SK-N-SH (cell line): ENCODE measurements around the gene TMOD3. TPM values are rescaled to one million over a fixed set of nuclear protein-coding genes. Genes with fewer than 3 reads are reported as not detected.

Experiments used
- CTCF ChIA-PET: fragments of 300-600, 350-600 bp; formaldehyde crosslinking; extraction: SDS; loops from one replicate; lab custom pipeline; 2021; lab: Yijun Ruan, JAX
- POLR2A ChIA-PET: fragments of 350-600 bp; sonication (Branson Sonifier 250); formaldehyde crosslinking; extraction: SDS; loops from one replicate; lab custom pipeline; 2020; ENCODE audit warnings: antibody characterized with exemption, inconsistent platforms; lab: Yijun Ruan, JAX
- DNase-seq: peaks from one replicate; pipeline ENCODE4 v3.0.0; 2012
- H2AFZ ChIP-seq: fragments of 200-600 bp; sonication (generic); 2 replicates; pipeline ENCODE4 v1.8.1; 2016; ENCODE audit warnings: antibody characterized with exemption, mild to moderate bottlenecking, low read depth
- H3F3A ChIP-seq: fragments of 200-600 bp; sonication (generic); replicated peaks from 2 replicates; pipeline ENCODE3; 2016; ENCODE audit warnings: antibody characterized with exemption, mild to moderate bottlenecking; ENCODE audit not compliant: insufficient read depth
- H3K27ac ChIP-seq, 2 experiments: fragments of 200-500 bp in 1 of 2; fragments of 200-600 bp in 1 of 2; sonication (Bioruptor generic) in 1 of 2; sonication (generic), shearing (Covaris generic) in 1 of 2; 2 replicates each; pipeline versions ENCODE4 v1.5.1 to v1.6.1; 2014 to 2016; ENCODE audit warnings: low read depth in 2 of 2, inconsistent platforms in 1 of 2, low read length in 1 of 2, mild to moderate bottlenecking in 1 of 2, mixed read lengths in 1 of 2
- H3K27me3 ChIP-seq: fragments of 200-600 bp; sonication (generic), shearing (Covaris generic); 2 replicates; pipeline ENCODE4 v1.6.1; 2016; ENCODE audit warnings: mixed run types; ENCODE audit not compliant: insufficient read depth
- H3K36me3 ChIP-seq, 2 experiments: fragments of 200-500 bp in 1 of 2; fragments of 200-600 bp in 1 of 2; sonication (Bioruptor generic) in 1 of 2; sonication (generic) in 1 of 2; replicated peaks in 1 of 2; 2 replicates each; pipeline versions ENCODE3 to v1.5.1; 2014 to 2016; ENCODE audit warnings: low read length in 1 of 2, mild to moderate bottlenecking in 1 of 2; ENCODE audit not compliant: insufficient read depth in 2 of 2, control insufficient read depth in 1 of 2
- H3K4me1 ChIP-seq, 2 experiments: fragments of 200-500 bp in 1 of 2; fragments of 200-600 bp in 1 of 2; sonication (Bioruptor generic) in 1 of 2; sonication (generic), shearing (Covaris generic) in 1 of 2; 2 replicates each; pipeline versions ENCODE4 v1.5.1 to v1.6.1; 2014 to 2016; ENCODE audit warnings: low read depth in 1 of 2, low read length in 1 of 2, mixed run types in 1 of 2; ENCODE audit not compliant: insufficient read depth in 2 of 2, control insufficient read depth in 1 of 2
- H3K4me2 ChIP-seq: fragments of 200-600 bp; sonication (generic), shearing (Covaris generic); 2 replicates; pipeline ENCODE4 v1.6.1; 2017; ENCODE audit warnings: mixed run types
- H3K4me3 ChIP-seq, 2 experiments: fragments of 200-500 bp in 1 of 2; fragments of 200-600 bp in 1 of 2; sonication (Bioruptor generic) in 1 of 2; sonication (generic), shearing (Covaris generic) in 1 of 2; 2 replicates each; pipeline versions ENCODE4 v1.5.1 to v1.8.1; 2014 to 2016; ENCODE audit warnings: low read depth in 2 of 2, inconsistent platforms in 1 of 2, low read length in 1 of 2, mild to moderate bottlenecking in 1 of 2, mixed read lengths in 1 of 2, moderate library complexity in 1 of 2
- H3K79me2 ChIP-seq: fragments of 200-600 bp; sonication (generic); 2 replicates; pipeline ENCODE4 v1.8.1; 2017; ENCODE audit warnings: mild to moderate bottlenecking; ENCODE audit not compliant: insufficient read depth
- H3K9ac ChIP-seq: fragments of 200-600 bp; sonication (generic); 2 replicates; pipeline ENCODE4 v1.6.1; 2017; ENCODE audit warnings: mixed run types
- H3K9me2 ChIP-seq: fragments of 200-600 bp; sonication (generic); 2 replicates; pipeline ENCODE4 v1.6.1; 2017; ENCODE audit warnings: mixed run types
- H3K9me3 ChIP-seq: fragments of 200-600 bp; sonication (generic); 2 replicates; pipeline ENCODE4 v1.6.1; 2017; ENCODE audit warnings: mixed run types, mild to moderate bottlenecking, moderate library complexity
- H4K20me1 ChIP-seq: fragments of 200-600 bp; sonication (generic); 2 replicates; pipeline ENCODE4 v1.6.1; 2017; ENCODE audit warnings: mild to moderate bottlenecking, mixed run types; ENCODE audit not compliant: insufficient read depth
- CHD2 ChIP-seq: fragments of 150-350 bp; IDR thresholded peaks from 2 replicates; pipeline ENCODE4 v1.6.1; 2018; ENCODE audit warnings: low read length; ENCODE audit not compliant: partially characterized antibody
- EZH2phosphoT487 ChIP-seq: fragments of 200-600 bp; sonication (generic); IDR thresholded peaks from 2 replicates; pipeline ENCODE4 v1.6.1; 2017; ENCODE audit warnings: low read depth, mixed run types, mild to moderate bottlenecking, antibody characterized with exemption, moderate library complexity, borderline replicate concordance
- FOSL2 ChIP-seq: IDR thresholded peaks from 2 replicates; pipeline ENCODE4 v1.4.0; 2012; ENCODE audit warnings: low read depth, mild to moderate bottlenecking, moderate library complexity, borderline replicate concordance
- FOXJ3 ChIP-seq: sonication (generic); formaldehyde crosslinking; IDR thresholded peaks from 2 replicates; pipeline ENCODE4 v1.5.1; 2020; ENCODE audit warnings: mild to moderate bottlenecking, missing genetic modification reagents
- FOXM1 ChIP-seq: IDR thresholded peaks from 2 replicates; pipeline ENCODE4 v1.4.0; 2012; ENCODE audit warnings: low read depth, mild to moderate bottlenecking
- GABPA ChIP-seq: IDR thresholded peaks from 2 replicates; pipeline ENCODE4 v1.4.0; 2012; ENCODE audit warnings: low read depth, mild to moderate bottlenecking
- IRF3 ChIP-seq: fragments of 150-350 bp; IDR thresholded peaks from 2 replicates; pipeline ENCODE4 v1.6.1; 2016; ENCODE audit warnings: mild to moderate bottlenecking, low read depth, low read length
- MEF2A ChIP-seq: IDR thresholded peaks from 2 replicates; pipeline ENCODE4 v1.4.0; 2012; ENCODE audit warnings: low read depth, borderline replicate concordance
- MXI1 ChIP-seq: IDR thresholded peaks from 2 replicates; pipeline ENCODE4 v1.6.1; 2012; ENCODE audit warnings: mild to moderate bottlenecking, low read depth, low read length, improper control_type of control experiment
- NFIC ChIP-seq: IDR thresholded peaks from 2 replicates; pipeline ENCODE4 v1.4.0; 2012; ENCODE audit warnings: borderline replicate concordance
- NRF1 ChIP-seq: IDR thresholded peaks from 2 replicates; pipeline ENCODE4 v1.6.1; 2012; ENCODE audit warnings: low read depth, mild to moderate bottlenecking, low read length
- PBX3 ChIP-seq: IDR thresholded peaks from 2 replicates; pipeline ENCODE4; 2012
- POLR2AphosphoS5 ChIP-seq: IDR thresholded peaks from 2 replicates; pipeline ENCODE4 v1.6.1; 2012; ENCODE audit warnings: low read depth, low read length
- RCOR1 ChIP-seq: fragments of 150-350 bp; IDR thresholded peaks from 2 replicates; pipeline ENCODE4 v1.6.1; 2017; ENCODE audit warnings: antibody characterized with exemption, low read length
- RFX5 ChIP-seq: IDR thresholded peaks from 2 replicates; pipeline ENCODE4 v1.6.1; 2012; ENCODE audit warnings: mild to moderate bottlenecking, improper control_type of control experiment, low read length
- RXRA ChIP-seq: IDR thresholded peaks from 2 replicates; pipeline ENCODE4 v1.4.0; 2012; ENCODE audit warnings: low read depth, mild to moderate bottlenecking, borderline replicate concordance
- SMC3 ChIP-seq: IDR thresholded peaks from 2 replicates; pipeline ENCODE4 v1.6.1; 2012; ENCODE audit warnings: low read depth, low read length, improper control_type of control experiment
- TAF1 ChIP-seq: IDR thresholded peaks from 2 replicates; pipeline ENCODE4 v1.6.1; 2012; ENCODE audit warnings: low read depth, mild to moderate bottlenecking, low read length, moderate library complexity, borderline replicate concordance
- TEAD4 ChIP-seq: IDR thresholded peaks from 2 replicates; pipeline ENCODE4 v1.4.0; 2012; ENCODE audit warnings: mild to moderate bottlenecking, borderline replicate concordance; ENCODE audit not compliant: insufficient read depth
- USF2 ChIP-seq: fragments of 150-350 bp; IDR thresholded peaks from 2 replicates; pipeline ENCODE4 v1.6.1; 2017; ENCODE audit warnings: antibody characterized with exemption, low read length, low read depth, borderline replicate concordance
- WGBS: methylation state at CpG from one replicate; pipeline ENCODE4 v1.1.6; 2017; ENCODE audit warnings: low lambda C conversion rate; 5-methylcytosine and 5-hydroxymethylcytosine counted together
- polyA plus RNA-seq, 3 experiments: library from polyadenylated mRNA; depleted of rRNA; stranded (reverse); fragments of >200 nt; gene quantifications; 2 replicates each; pipeline ENCODE4 v1.2.3, GENCODE V29; 2012

The TMOD3 gene
- polyA plus RNA-seq, 1 of the 3 experiments (the other 2 are of a cell fraction), result 6.0 TPM

GRCh38 chr15:51848811-51849210, 19.4 kb downstream of the TMOD3 start:
- peaks cover 2 to 42% of the 10 kb centered on the region in 2 experiments for H3K4me1 ChIP-seq

GRCh38 chr15:51849860-51850259, 20.4 kb downstream of the TMOD3 start:
- Histone ChIP-seq H3K4me1 (peaks cover 2 to 33% of the 10 kb centered on the region in 2 experiments), H3K9me3 (no peaks in the 10 kb centered on the region), H3K27ac (no peak overlapping the region), H3F3A (peaks cover 29% of the 10 kb centered on the region), H3K27me3 (no peaks in the 10 kb centered on the region), H3K36me3 (no peaks in the 10 kb centered on the region), H3K4me3 (no peak overlapping the region), H3K9me2 (no peaks in the 10 kb centered on the region), H3K79me2 (peaks cover 95% of the 10 kb centered on the region), H3K9ac (no peak overlapping the region), H4K20me1 (peaks cover 58% of the 10 kb centered on the region), H2AFZ (no peak overlapping the region), H3K4me2 (no peak overlapping the region)
- WGBS, result 90% methylated on average over 3 of the region's 3 CpGs
- CTCF ChIA-PET, result no interaction called here
- POLR2A ChIA-PET, result interaction anchor here (0.6 kb wide), 1 partner anchor 65 kb away, joined by 4 read pairs; no protein-coding TSS in a partner anchor
- no peak for DNase-seq
- TF ChIP-seq IRF3 (no peak), GABPA (no peak), NFIC (no peak), FOSL2 (no peak), FOXM1 (no peak), TAF1 (no peak), FOXJ3 (CRISPR knock-in tag) (no peak), SMC3 (no peak), PBX3 (no peak), MXI1 (no peak), MEF2A (no peak), NRF1 (no peak), TEAD4 (no peak), RXRA (no peak), USF2 (no peak)

More at GRCh38 chr15:51848811-51849210, 19.4 kb downstream of the TMOD3 start:
- Histone ChIP-seq H3K79me2 (peaks cover 95% of the 10 kb centered on the region), H3K27ac (no peak overlapping the region), H2AFZ (no peak overlapping the region), H3K9me3 (no peaks in the 10 kb centered on the region), H3K9me2 (no peaks in the 10 kb centered on the region), H3K36me3 (no peaks in the 10 kb centered on the region), H3K9ac (no peak overlapping the region)
- CTCF ChIA-PET, result interaction anchor here (1.5 kb wide), 1 partner anchor 40 kb away, joined by 3 read pairs; no protein-coding TSS in a partner anchor
- no peak for DNase-seq
- TF ChIP-seq PBX3 (no peak), USF2 (no peak), POLR2AphosphoS5 (no peak), RXRA (no peak), SMC3 (no peak), GABPA (no peak), TAF1 (no peak), RFX5 (no peak), MXI1 (no peak), CHD2 (no peak), MEF2A (no peak), RCOR1 (no peak), EZH2phosphoT487 (no peak)
- TF ChIP-seq, all 33 proteins: peak for 0
- WGBS, result 97% methylated on average over 3 of the region's 3 CpGs
- peaks cover 51% of the 10 kb centered on the region for H4K20me1 ChIP-seq
- H3K27me3 ChIP-seq, result no peaks in the 10 kb centered on the region
- H3K4me3 ChIP-seq, result no peak overlapping the region
- no peak overlapping the region for H3K4me2 ChIP-seq
- H3F3A ChIP-seq, result peaks cover 33% of the 10 kb centered on the region
- POLR2A ChIA-PET, result no interaction called here
